SK-N-SH (cell line): ENCODE data around the gene CCDC187. TPM values are rescaled to one million over a fixed set of nuclear protein-coding genes. Genes with fewer than 3 reads are reported as not detected.

Experiments used
- CTCF ChIA-PET: fragments of 300-600, 350-600 bp; formaldehyde crosslinking; extraction: SDS; loops from one replicate; lab custom pipeline; 2021; lab: Yijun Ruan, JAX
- POLR2A ChIA-PET: fragments of 350-600 bp; sonication (Branson Sonifier 250); formaldehyde crosslinking; extraction: SDS; loops from one replicate; lab custom pipeline; 2020; ENCODE audit warnings: antibody characterized with exemption, inconsistent platforms; lab: Yijun Ruan, JAX
- DNase-seq: peaks from one replicate; pipeline ENCODE4 v3.0.0; 2012
- H2AFZ ChIP-seq: fragments of 200-600 bp; sonication (generic); 2 replicates; pipeline ENCODE4 v1.8.1; 2016; ENCODE audit warnings: antibody characterized with exemption, mild to moderate bottlenecking, low read depth
- H3F3A ChIP-seq: fragments of 200-600 bp; sonication (generic); replicated peaks from 2 replicates; pipeline ENCODE3; 2016; ENCODE audit warnings: antibody characterized with exemption, mild to moderate bottlenecking; ENCODE audit not compliant: insufficient read depth
- H3K27ac ChIP-seq, 2 experiments: fragments of 200-500 bp in 1 of 2; fragments of 200-600 bp in 1 of 2; sonication (Bioruptor generic) in 1 of 2; sonication (generic), shearing (Covaris generic) in 1 of 2; 2 replicates each; pipeline versions ENCODE4 v1.5.1 to v1.6.1; 2014 to 2016; ENCODE audit warnings: low read depth in 2 of 2, inconsistent platforms in 1 of 2, low read length in 1 of 2, mild to moderate bottlenecking in 1 of 2, mixed read lengths in 1 of 2
- H3K27me3 ChIP-seq: fragments of 200-600 bp; sonication (generic), shearing (Covaris generic); 2 replicates; pipeline ENCODE4 v1.6.1; 2016; ENCODE audit warnings: mixed run types; ENCODE audit not compliant: insufficient read depth
- H3K36me3 ChIP-seq, 2 experiments: fragments of 200-500 bp in 1 of 2; fragments of 200-600 bp in 1 of 2; sonication (Bioruptor generic) in 1 of 2; sonication (generic) in 1 of 2; replicated peaks in 1 of 2; 2 replicates each; pipeline versions ENCODE3 to v1.5.1; 2014 to 2016; ENCODE audit warnings: low read length in 1 of 2, mild to moderate bottlenecking in 1 of 2; ENCODE audit not compliant: insufficient read depth in 2 of 2, control insufficient read depth in 1 of 2
- H3K4me1 ChIP-seq, 2 experiments: fragments of 200-500 bp in 1 of 2; fragments of 200-600 bp in 1 of 2; sonication (Bioruptor generic) in 1 of 2; sonication (generic), shearing (Covaris generic) in 1 of 2; 2 replicates each; pipeline versions ENCODE4 v1.5.1 to v1.6.1; 2014 to 2016; ENCODE audit warnings: low read depth in 1 of 2, low read length in 1 of 2, mixed run types in 1 of 2; ENCODE audit not compliant: insufficient read depth in 2 of 2, control insufficient read depth in 1 of 2
- H3K4me2 ChIP-seq: fragments of 200-600 bp; sonication (generic), shearing (Covaris generic); 2 replicates; pipeline ENCODE4 v1.6.1; 2017; ENCODE audit warnings: mixed run types
- H3K4me3 ChIP-seq, 2 experiments: fragments of 200-500 bp in 1 of 2; fragments of 200-600 bp in 1 of 2; sonication (Bioruptor generic) in 1 of 2; sonication (generic), shearing (Covaris generic) in 1 of 2; 2 replicates each; pipeline versions ENCODE4 v1.5.1 to v1.8.1; 2014 to 2016; ENCODE audit warnings: low read depth in 2 of 2, inconsistent platforms in 1 of 2, low read length in 1 of 2, mild to moderate bottlenecking in 1 of 2, mixed read lengths in 1 of 2, moderate library complexity in 1 of 2
- H3K79me2 ChIP-seq: fragments of 200-600 bp; sonication (generic); 2 replicates; pipeline ENCODE4 v1.8.1; 2017; ENCODE audit warnings: mild to moderate bottlenecking; ENCODE audit not compliant: insufficient read depth
- H3K9ac ChIP-seq: fragments of 200-600 bp; sonication (generic); 2 replicates; pipeline ENCODE4 v1.6.1; 2017; ENCODE audit warnings: mixed run types
- H3K9me2 ChIP-seq: fragments of 200-600 bp; sonication (generic); 2 replicates; pipeline ENCODE4 v1.6.1; 2017; ENCODE audit warnings: mixed run types
- H3K9me3 ChIP-seq: fragments of 200-600 bp; sonication (generic); 2 replicates; pipeline ENCODE4 v1.6.1; 2017; ENCODE audit warnings: mixed run types, mild to moderate bottlenecking, moderate library complexity
- H4K20me1 ChIP-seq: fragments of 200-600 bp; sonication (generic); 2 replicates; pipeline ENCODE4 v1.6.1; 2017; ENCODE audit warnings: mild to moderate bottlenecking, mixed run types; ENCODE audit not compliant: insufficient read depth
- CHD2 ChIP-seq: fragments of 150-350 bp; IDR thresholded peaks from 2 replicates; pipeline ENCODE4 v1.6.1; 2018; ENCODE audit warnings: low read length; ENCODE audit not compliant: partially characterized antibody
- ELF1 ChIP-seq: IDR thresholded peaks from 2 replicates; pipeline ENCODE4 v1.4.0; 2012
- EP300 ChIP-seq, 2 experiments: IDR thresholded peaks; 2 replicates each; pipeline versions ENCODE4 v1.4.0 to v1.6.1; 2012; ENCODE audit warnings: borderline replicate concordance in 1 of 2, low read depth in 1 of 2, low read length in 1 of 2
- FOSL2 ChIP-seq: IDR thresholded peaks from 2 replicates; pipeline ENCODE4 v1.4.0; 2012; ENCODE audit warnings: low read depth, mild to moderate bottlenecking, moderate library complexity, borderline replicate concordance
- FOXJ3 ChIP-seq: sonication (generic); formaldehyde crosslinking; IDR thresholded peaks from 2 replicates; pipeline ENCODE4 v1.5.1; 2020; ENCODE audit warnings: mild to moderate bottlenecking, missing genetic modification reagents
- GABPA ChIP-seq: IDR thresholded peaks from 2 replicates; pipeline ENCODE4 v1.4.0; 2012; ENCODE audit warnings: low read depth, mild to moderate bottlenecking
- GATA2 ChIP-seq: sonication (generic); formaldehyde crosslinking; IDR thresholded peaks from 2 replicates; pipeline ENCODE4 v1.5.0; 2020; ENCODE audit warnings: mild to moderate bottlenecking, missing genetic modification reagents
- NRF1 ChIP-seq: IDR thresholded peaks from 2 replicates; pipeline ENCODE4 v1.6.1; 2012; ENCODE audit warnings: low read depth, mild to moderate bottlenecking, low read length
- PBX3 ChIP-seq: IDR thresholded peaks from 2 replicates; pipeline ENCODE4; 2012
- POLR2AphosphoS5 ChIP-seq: IDR thresholded peaks from 2 replicates; pipeline ENCODE4 v1.6.1; 2012; ENCODE audit warnings: low read depth, low read length
- RCOR1 ChIP-seq: fragments of 150-350 bp; IDR thresholded peaks from 2 replicates; pipeline ENCODE4 v1.6.1; 2017; ENCODE audit warnings: antibody characterized with exemption, low read length
- RFX5 ChIP-seq: IDR thresholded peaks from 2 replicates; pipeline ENCODE4 v1.6.1; 2012; ENCODE audit warnings: mild to moderate bottlenecking, improper control_type of control experiment, low read length
- RXRA ChIP-seq: IDR thresholded peaks from 2 replicates; pipeline ENCODE4 v1.4.0; 2012; ENCODE audit warnings: low read depth, mild to moderate bottlenecking, borderline replicate concordance
- TCF12 ChIP-seq: IDR thresholded peaks from 2 replicates; pipeline ENCODE4 v1.4.0; 2012
- USF1 ChIP-seq: IDR thresholded peaks from 2 replicates; pipeline ENCODE4 v1.4.0; 2012; ENCODE audit warnings: low read depth, borderline replicate concordance
- USF2 ChIP-seq: fragments of 150-350 bp; IDR thresholded peaks from 2 replicates; pipeline ENCODE4 v1.6.1; 2017; ENCODE audit warnings: antibody characterized with exemption, low read length, low read depth, borderline replicate concordance
- YY1 ChIP-seq: IDR thresholded peaks from 2 replicates; pipeline ENCODE4 v1.4.0; 2012; ENCODE audit warnings: low read depth, mild to moderate bottlenecking
- whole genome bisulfite sequencing: methylation state at CpG from one replicate; pipeline ENCODE4 v1.1.6; 2017; ENCODE audit warnings: low lambda C conversion rate; 5-methylcytosine and 5-hydroxymethylcytosine counted together
- polyA plus RNA-seq, 3 experiments: library from polyadenylated mRNA; depleted of rRNA; stranded (reverse); fragments of >200 nt; gene quantifications; 2 replicates each; pipeline ENCODE4 v1.2.3, GENCODE V29; 2012
- TF ChIP-seq, protein P1 (sequence below): IDR thresholded peaks from 2 replicates; pipeline ENCODE4 v1.4.0; 2012; ENCODE audit warnings: low read depth, borderline replicate concordance

Gene CCDC187
- polyA plus RNA-seq, 1 of the 3 experiments (the other 2 are of a cell fraction) = not detected

- TF ChIP-seq CHD2 = no peak
These were observed 37.9 kb upstream of the CCDC187 start (continued) for GRCh38 chr9:136341769-136342168.

DNA sequence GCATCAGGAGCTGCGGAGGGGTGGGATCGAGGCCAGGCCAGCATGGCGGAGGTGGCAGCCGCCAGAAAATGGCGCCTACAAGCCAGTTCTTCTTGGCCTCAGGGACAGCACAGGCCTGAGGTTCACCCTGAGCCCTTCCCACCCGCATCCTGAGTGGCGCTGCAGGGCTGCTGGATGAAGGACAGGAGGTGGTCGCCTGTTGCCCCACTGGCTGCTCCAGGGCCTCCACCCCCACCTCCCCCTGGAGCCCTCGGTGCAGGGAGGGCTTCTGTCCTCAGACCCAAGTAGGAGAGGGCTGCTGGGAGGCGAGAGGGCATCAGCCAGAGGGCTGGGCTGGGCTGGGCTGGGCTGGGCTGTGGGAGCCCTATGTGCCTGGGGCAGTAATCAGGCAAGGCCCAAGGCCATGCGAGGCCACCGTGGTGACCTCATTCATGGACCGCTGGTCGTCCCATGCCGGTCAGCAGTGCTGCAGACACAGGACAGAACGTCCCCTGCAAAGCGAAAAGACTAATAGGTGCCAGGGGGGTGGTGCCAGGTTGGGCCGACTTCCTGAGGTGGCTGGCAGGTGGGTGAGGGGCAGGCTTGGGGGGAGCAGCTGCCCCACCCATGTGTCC, 37.3 kb upstream of the CCDC187 start:
- Histone ChIP-seq H3K9me2 (no peaks in the 10 kb centered on the region), H3K36me3 (peaks cover 0 to 59% of the 10 kb centered on the region in 2 experiments), H3K27me3 (no peaks in the 10 kb centered on the region), H4K20me1 (no peaks in the 10 kb centered on the region), H3K79me2 (no peaks in the 10 kb centered on the region), H3K9ac (no peak overlapping the region)
- no peak for DNase-seq
- 93% methylated on average over 8 of the region's 18 CpGs for WGBS
- ChIA-PET POLR2A (no interaction called here), CTCF (no interaction called here)
- no peak for TF ChIP-seq TCF12
- TF ChIP-seq, protein P1, sequence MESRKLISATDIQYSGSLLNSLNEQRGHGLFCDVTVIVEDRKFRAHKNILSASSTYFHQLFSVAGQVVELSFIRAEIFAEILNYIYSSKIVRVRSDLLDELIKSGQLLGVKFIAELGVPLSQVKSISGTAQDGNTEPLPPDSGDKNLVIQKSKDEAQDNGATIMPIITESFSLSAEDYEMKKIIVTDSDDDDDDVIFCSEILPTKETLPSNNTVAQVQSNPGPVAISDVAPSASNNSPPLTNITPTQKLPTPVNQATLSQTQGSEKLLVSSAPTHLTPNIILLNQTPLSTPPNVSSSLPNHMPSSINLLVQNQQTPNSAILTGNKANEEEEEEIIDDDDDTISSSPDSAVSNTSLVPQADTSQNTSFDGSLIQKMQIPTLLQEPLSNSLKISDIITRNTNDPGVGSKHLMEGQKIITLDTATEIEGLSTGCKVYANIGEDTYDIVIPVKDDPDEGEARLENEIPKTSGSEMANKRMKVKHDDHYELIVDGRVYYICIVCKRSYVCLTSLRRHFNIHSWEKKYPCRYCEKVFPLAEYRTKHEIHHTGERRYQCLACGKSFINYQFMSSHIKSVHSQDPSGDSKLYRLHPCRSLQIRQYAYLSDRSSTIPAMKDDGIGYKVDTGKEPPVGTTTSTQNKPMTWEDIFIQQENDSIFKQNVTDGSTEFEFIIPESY = no peak
- TF ChIP-seq FOXJ3 (CRISPR knock-in tag) = no peak
- TF ChIP-seq RFX5 = no peak
- TF ChIP-seq ELF1 = no peak
- no peak for TF ChIP-seq RXRA
- no peak for TF ChIP-seq NRF1
- no peak for TF ChIP-seq POLR2AphosphoS5
- no peak for TF ChIP-seq PBX3
- no peak for TF ChIP-seq EP300 (IDR thresholded peaks at IDR 0.05; ENCODE audit: borderline replicate concordance in 1 of 2, low read depth in 1 of 2, low read length in 1 of 2)
- TF ChIP-seq FOSL2 = no peak
- TF ChIP-seq RCOR1 = no peak
- no peak for TF ChIP-seq USF2
- TF ChIP-seq GATA2 (CRISPR knock-in tag) = no peak
- no peak for TF ChIP-seq GABPA
- no peak for TF ChIP-seq USF1
- TF ChIP-seq CHD2 = no peak
- TF ChIP-seq YY1 = no peak
- TF ChIP-seq, all 33 proteins: peak for 0
- no peak overlapping the region for H3K4me3 ChIP-seq
- H3K4me1 ChIP-seq = peaks cover 0 to 16% of the 10 kb centered on the region in 2 experiments; a peak in 1 of 4 replicates
- H3K9me3 ChIP-seq = no peaks in the 10 kb centered on the region
- no peaks in the 10 kb centered on the region for H3F3A ChIP-seq
- no peak overlapping the region for H3K4me2 ChIP-seq
- no peak overlapping the region for H2AFZ ChIP-seq
- H3K27ac ChIP-seq = no peak overlapping the region; a peak in 1 of 4 replicates
